GM12873 (cell line): ENCODE measurements around the gene XKR8.

Experiments used
- TF ChIP-seq, protein P1 (sequence below): IDR thresholded peaks from 2 replicates; pipeline ENCODE4 v1.5.1; 2012; ENCODE audit warnings: low read depth, mild to moderate bottlenecking, moderate library complexity, low read length, control low read depth; ENCODE audit not compliant: insufficient read depth; ENCODE audit errors: missing control alignments

XKR8 gene

GRCh38 chr1:27941671-27942540, 17.9 kb upstream of the XKR8 start:
- TF ChIP-seq, protein P1, sequence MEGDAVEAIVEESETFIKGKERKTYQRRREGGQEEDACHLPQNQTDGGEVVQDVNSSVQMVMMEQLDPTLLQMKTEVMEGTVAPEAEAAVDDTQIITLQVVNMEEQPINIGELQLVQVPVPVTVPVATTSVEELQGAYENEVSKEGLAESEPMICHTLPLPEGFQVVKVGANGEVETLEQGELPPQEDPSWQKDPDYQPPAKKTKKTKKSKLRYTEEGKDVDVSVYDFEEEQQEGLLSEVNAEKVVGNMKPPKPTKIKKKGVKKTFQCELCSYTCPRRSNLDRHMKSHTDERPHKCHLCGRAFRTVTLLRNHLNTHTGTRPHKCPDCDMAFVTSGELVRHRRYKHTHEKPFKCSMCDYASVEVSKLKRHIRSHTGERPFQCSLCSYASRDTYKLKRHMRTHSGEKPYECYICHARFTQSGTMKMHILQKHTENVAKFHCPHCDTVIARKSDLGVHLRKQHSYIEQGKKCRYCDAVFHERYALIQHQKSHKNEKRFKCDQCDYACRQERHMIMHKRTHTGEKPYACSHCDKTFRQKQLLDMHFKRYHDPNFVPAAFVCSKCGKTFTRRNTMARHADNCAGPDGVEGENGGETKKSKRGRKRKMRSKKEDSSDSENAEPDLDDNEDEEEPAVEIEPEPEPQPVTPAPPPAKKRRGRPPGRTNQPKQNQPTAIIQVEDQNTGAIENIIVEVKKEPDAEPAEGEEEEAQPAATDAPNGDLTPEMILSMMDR = no peak

GRCh38 chr1:27945020-27945419, 14.8 kb upstream of the XKR8 start:
- TF ChIP-seq, protein P1 = no peak

DNA sequence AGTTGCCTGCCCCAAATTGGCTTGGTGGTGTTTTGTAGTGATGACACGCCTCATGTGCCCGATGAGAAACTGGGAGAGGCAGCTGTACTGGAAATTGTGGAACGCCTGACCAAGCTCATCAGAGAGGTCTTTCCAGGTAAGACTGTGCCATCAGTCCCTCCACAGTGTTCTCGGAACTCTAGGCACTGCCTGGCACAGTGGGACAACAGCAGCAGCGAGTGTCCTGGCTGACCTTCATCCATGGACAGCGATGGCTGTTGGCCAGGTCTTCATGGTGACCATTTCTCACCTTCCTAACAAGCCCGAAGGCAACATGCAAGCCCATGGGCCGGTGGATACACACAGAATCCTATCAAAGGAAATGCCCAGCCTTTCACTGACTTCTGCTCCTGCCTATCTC, 10.7 kb upstream of the XKR8 start:
- TF ChIP-seq, protein P1 = no peak

DNA sequence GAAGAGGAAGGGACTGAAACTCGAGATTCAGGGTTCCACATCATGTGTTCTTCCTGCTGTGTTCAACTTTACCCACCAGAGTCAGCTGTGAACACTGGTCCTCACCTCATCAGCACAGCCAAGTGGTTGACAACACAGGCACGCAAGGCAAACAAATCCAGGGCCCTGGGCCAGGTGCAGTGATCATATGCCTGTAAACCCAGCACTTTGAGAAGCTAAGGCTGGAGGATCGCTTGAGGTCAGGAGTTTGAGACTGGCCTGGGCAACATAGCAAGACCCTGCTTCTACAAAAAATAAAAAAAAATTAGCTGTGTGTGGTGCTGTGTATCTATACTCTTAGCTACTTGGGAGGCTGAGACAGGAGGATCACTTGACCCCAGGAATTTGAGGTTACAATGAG, 8.4 kb upstream of the XKR8 start:
- TF ChIP-seq, protein P1 = no peak

DNA sequence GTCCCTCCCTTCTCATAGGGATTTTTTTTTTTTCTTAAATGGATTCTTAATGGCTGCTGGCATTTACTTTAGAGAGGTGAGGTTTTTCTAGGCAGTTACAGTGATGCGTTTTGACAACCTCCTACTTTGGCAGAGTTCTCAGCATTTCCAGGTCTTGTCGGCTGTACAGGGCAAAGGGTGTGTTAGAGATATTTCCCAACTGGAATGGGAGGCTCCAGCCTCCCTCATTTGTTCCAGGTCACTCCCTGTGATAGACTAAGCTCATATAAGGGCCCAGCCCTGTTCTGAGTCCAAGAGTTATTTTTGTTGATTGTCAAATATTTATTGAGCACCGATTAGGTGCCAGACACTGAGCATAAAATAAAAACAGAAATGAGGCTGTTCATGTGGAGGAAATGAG, 7.6 kb upstream of the XKR8 start:
- TF ChIP-seq, protein P1 = no peak

DNA sequence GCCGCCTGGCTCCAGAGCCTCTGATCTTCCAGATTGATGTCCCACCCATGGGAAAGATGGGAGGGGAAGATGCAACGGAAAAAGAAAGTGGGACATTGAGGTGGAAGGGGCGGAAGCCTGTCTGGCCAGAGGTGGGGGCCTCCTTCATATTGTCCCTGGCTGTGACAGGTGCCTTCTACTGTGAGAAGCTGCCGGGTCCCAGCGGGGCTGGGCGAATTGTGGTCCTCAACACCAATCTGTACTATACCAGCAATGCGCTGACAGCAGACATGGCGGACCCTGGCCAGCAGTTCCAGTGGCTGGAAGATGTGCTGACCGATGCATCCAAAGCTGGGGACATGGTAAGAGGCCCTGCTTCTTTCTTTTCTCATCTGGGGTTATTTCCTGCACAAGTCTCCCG, 5.6 kb upstream of the XKR8 start:
- TF ChIP-seq, protein P1 = no peak

DNA sequence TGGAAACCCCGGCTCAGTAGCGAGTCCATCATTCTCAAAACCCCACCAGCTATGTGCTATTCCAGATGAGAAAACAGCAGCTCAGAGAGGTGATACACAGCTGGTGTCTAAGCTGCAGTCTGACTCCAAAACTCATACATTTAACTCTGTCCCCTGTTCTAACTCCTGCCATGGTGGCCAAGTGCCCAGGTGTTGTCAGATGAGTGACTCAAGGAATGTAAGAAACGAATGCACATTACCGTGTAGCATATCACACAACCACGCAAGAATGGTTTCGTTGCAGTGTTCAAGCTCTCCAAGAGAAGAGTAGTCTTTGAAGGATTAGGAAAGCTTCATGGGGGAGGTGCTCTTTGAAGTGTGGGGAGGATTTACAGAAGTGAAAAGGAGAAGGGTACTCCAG, 4.7 kb upstream of the XKR8 start:
- TF ChIP-seq, protein P1 = no peak
